K562 (cell line): ENCODE measurements around the gene STARD3NL. TPM values are rescaled to one million over a fixed set of nuclear protein-coding genes. Genes with fewer than 3 reads are reported as not detected.

Source experiments
- ATAC-seq: fragments of 200-7000 bp; cut with Tn5 transposase; 3 replicates; pipeline ENCODE4 v1.9.1; 2020; ENCODE audit warnings: moderate library complexity
- BruUV-seq: library from RNA; stranded (reverse); fragments of 400-500 nt; replicated peaks from 2 replicates; lab custom pipeline; 2021; lab: Mats Ljungman, UMichigan
- CTCF ChIA-PET: fragments of 300-600 bp; formaldehyde crosslinking; extraction: SDS; loops from one replicate; lab custom pipeline; 2021; ENCODE audit warnings: low intra/inter-chr PET ratio; lab: Yijun Ruan, JAX
- POLR2A ChIA-PET: fragments of 300-600, 350-650 bp; sonication (Branson Sonifier 250); formaldehyde crosslinking; extraction: SDS; loops from one replicate; lab custom pipeline; 2021; ENCODE audit warnings: antibody characterized with exemption, inconsistent platforms; lab: Yijun Ruan, JAX
- DNase-seq, 4 experiments: peaks; one replicate each; pipeline versions ENCODE4 v3.0.0 to v3.0.0-alpha.2; 2011 to 2018; ENCODE audit warnings: low spot score in 3 of 4, mixed read lengths in 3 of 4; ENCODE audit errors: extremely low read depth in 1 of 4
- FAIRE-seq: peaks from 2 replicates; lab custom pipeline; 2011; peaks lifted over from hg19 to GRCh38; lab: Jason Lieb, UNC
- H2AFZ ChIP-seq: 2 replicates; pipeline ENCODE4 v1.6.0; 2011; ENCODE audit warnings: low read depth, low read length, control low read depth, inconsistent platforms
- H3K27ac ChIP-seq: fragments of 200-600 bp; 3 replicates; pipeline ENCODE4 v1.8.0; 2011; ENCODE audit warnings: low read depth, mild to moderate bottlenecking, control low read depth, inconsistent platforms, low read length, moderate library complexity, mixed read lengths; ENCODE audit errors: extremely low read depth
- H3K27me3 ChIP-seq, 2 experiments: fragments of 300-600 bp in 1 of 2; 2 replicates in 1 of 2; 3 replicates in 1 of 2; pipeline versions ENCODE4 v1.6.0 to v1.8.0; 2011; ENCODE audit warnings: inconsistent platforms in 2 of 2, low read length in 2 of 2, mild to moderate bottlenecking in 1 of 2, mixed read lengths in 1 of 2, moderate library complexity in 1 of 2; ENCODE audit not compliant: control insufficient read depth in 2 of 2, insufficient read depth in 2 of 2
- H3K36me3 ChIP-seq: fragments of 300-600 bp; 3 replicates; pipeline ENCODE4 v1.8.0; 2011; ENCODE audit warnings: mild to moderate bottlenecking, low read length, inconsistent platforms; ENCODE audit not compliant: control insufficient read depth, insufficient read depth
- H3K4me1 ChIP-seq, 2 experiments: fragments of 200-600 bp in 1 of 2; replicated peaks in 1 of 2; 2 replicates in 1 of 2; 3 replicates in 1 of 2; pipeline versions ENCODE4 v1.5.1 to v1.8.0; 2011; ENCODE audit warnings: inconsistent platforms in 2 of 2, low read length in 2 of 2, mild to moderate bottlenecking in 1 of 2, mixed read lengths in 1 of 2, moderate library complexity in 1 of 2; ENCODE audit not compliant: control insufficient read depth in 2 of 2, insufficient read depth in 2 of 2
- H3K4me2 ChIP-seq: 2 replicates; pipeline ENCODE4 v1.6.1; 2011; ENCODE audit warnings: low read length, control low read depth, inconsistent platforms, mixed read lengths; ENCODE audit not compliant: insufficient read depth
- H3K4me3 ChIP-seq: fragments of 200-600 bp; sonication (generic), shearing (Covaris generic); 2 replicates; pipeline ENCODE4 v1.5.1; 2016; ENCODE audit warnings: control low read depth, inconsistent platforms
- H3K79me2 ChIP-seq: fragments of 200-600 bp; 3 replicates; pipeline ENCODE4 v1.8.0; 2011; ENCODE audit warnings: low read length, inconsistent platforms; ENCODE audit not compliant: control insufficient read depth, insufficient read depth
- H3K9ac ChIP-seq, 2 experiments: 2 replicates each; pipeline versions ENCODE4 v1.6.0 to v1.6.1; 2011; ENCODE audit warnings: low read depth in 2 of 2, low read length in 2 of 2, control low read depth in 1 of 2, inconsistent platforms in 1 of 2, mild to moderate bottlenecking in 1 of 2, mixed read lengths in 1 of 2; ENCODE audit not compliant: insufficient read depth in 1 of 2
- H3K9me1 ChIP-seq: one replicate; pipeline ENCODE4 v1.6.0; 2011; ENCODE audit warnings: inconsistent platforms, mild to moderate bottlenecking, low read length, moderate library complexity; ENCODE audit not compliant: control insufficient read depth, insufficient read depth
- H3K9me3 ChIP-seq: replicated peaks from 2 replicates; pipeline ENCODE4 v1.5.1; 2011; ENCODE audit warnings: low read depth, low read length, inconsistent platforms; ENCODE audit not compliant: control insufficient read depth, insufficient read depth
- H4K20me1 ChIP-seq: replicated peaks from 2 replicates; pipeline ENCODE4 v1.6.1; 2011; ENCODE audit warnings: low read length, inconsistent platforms, mixed read lengths; ENCODE audit not compliant: control insufficient read depth, insufficient read depth
- CCAR2 ChIP-seq: fragments of 200-400 bp; formaldehyde crosslinking; IDR thresholded peaks from 2 replicates; pipeline ENCODE4 v1.6.1; 2017; ENCODE audit warnings: mild to moderate bottlenecking, low read depth, low read length
- CHCHD3 ChIP-seq: fragments of 250-450 bp; sonication (Bioruptor Pico); IDR thresholded peaks from 2 replicates; pipeline ENCODE4 v2.1.2; 2022; ENCODE audit warnings: mild to moderate bottlenecking
- GABPA ChIP-seq: fragments of 200-800 bp; sonication (Bioruptor generic); conservative IDR thresholded peaks from 2 replicates; pipeline ENCODE4 v1.6.1; 2016; ENCODE audit warnings: low read depth, missing genetic modification characterization, missing compliant biosample characterization
- KDM2B ChIP-seq: fragments of 250-450 bp; sonication (Bioruptor Pico); IDR thresholded peaks from 2 replicates; pipeline ENCODE4 v1.8.0; 2021; ENCODE audit warnings: mild to moderate bottlenecking, moderate library complexity
- NR2C1 ChIP-seq, 2 experiments: fragments of 450-650 bp; IDR thresholded peaks; 2 replicates each; pipeline ENCODE4 v1.6.1; 2017; ENCODE audit warnings: mild to moderate bottlenecking in 2 of 2, antibody characterized with exemption in 1 of 2, inconsistent platforms in 1 of 2, missing compliant biosample characterization in 1 of 2, missing genetic modification characterization in 1 of 2
- NR2C2 ChIP-seq, 2 experiments: fragments of 200-800 bp in 1 of 2; sonication (Bioruptor generic) in 1 of 2; sonication (generic) in 1 of 2; formaldehyde crosslinking in 1 of 2; IDR thresholded peaks; 2 replicates each; pipeline versions ENCODE4 v1.6.1 to v1.8.0; 2016 to 2022; ENCODE audit warnings: mild to moderate bottlenecking in 1 of 2, missing compliant biosample characterization in 1 of 2, missing genetic modification characterization in 1 of 2, missing genetic modification reagents in 1 of 2
- POLR3G ChIP-seq: IDR thresholded peaks from 2 replicates; pipeline ENCODE4 v1.6.1; 2011; ENCODE audit not compliant: insufficient read length, insufficient replicate concordance; ENCODE audit errors: extremely low read depth
- SIRT6 ChIP-seq: IDR thresholded peaks from one replicate; pipeline ENCODE4 v1.6.1; 2012; ENCODE audit warnings: low read depth, mild to moderate bottlenecking, control low read depth, inconsistent platforms, low read length, moderate library complexity
- SRSF9 ChIP-seq: fragments of 200-400 bp; formaldehyde crosslinking; IDR thresholded peaks from 2 replicates; pipeline ENCODE4 v1.6.1; 2017; ENCODE audit warnings: low read depth, low read length, borderline replicate concordance
- ZNF121 ChIP-seq: sonication (generic); formaldehyde crosslinking; conservative IDR thresholded peaks from 2 replicates; pipeline ENCODE4 v1.8.0; 2022; ENCODE audit warnings: missing genetic modification reagents
- ZNF395 ChIP-seq: fragments of 200-800 bp; sonication (Bioruptor generic); IDR thresholded peaks from 2 replicates; pipeline ENCODE4 v1.6.1; 2017; ENCODE audit warnings: missing genetic modification characterization, missing compliant biosample characterization
- WGBS: fragments of 100-300 bp; shearing (Covaris generic); methylation state at CpG from one replicate; pipeline ENCODE4 v1.1.6; 2016; ENCODE audit warnings: low coverage, mixed read lengths; ENCODE audit not compliant: insufficient coverage; ENCODE audit errors: missing lambda C conversion rate; 5-methylcytosine and 5-hydroxymethylcytosine counted together
- in situ Hi-C: fragments of 300-500 bp; cut with MboI; formaldehyde crosslinking; loops from 4 replicates; pipeline ENCODE4 v1.15.0; 2018; ENCODE audit warnings: inconsistent platforms, mixed read lengths
- intact Hi-C: fragments of 100-400 bp; cut with micrococcal nuclease; formaldehyde crosslinking; loops from 2 replicates; pipeline ENCODE4 v1.14.2; 2022
- polyA plus RNA-seq, 8 experiments: library from polyadenylated mRNA; depleted of rRNA in 4 of 8; stranded (reverse) in 5 of 8; unstranded in 3 of 8; fragments of >200 nt; fragmentation: Nextera tagmentation in 2 of 8; fragmentation: Illumina TruSeq in 1 of 8; extraction: Ambion mirVana in 2 of 8; extraction: Trizol in 1 of 8; gene quantifications; 2 replicates each; pipeline versions ENCODE4 v1.2.1 to v1.2.3, GENCODE V29; 2011 to 2014; ENCODE audit warnings: inconsistent platforms in 1 of 8, missing spikeins in 1 of 8
- total RNA-seq, 7 experiments: library from RNA; depleted of rRNA in 6 of 7; stranded (reverse); fragments of >200 nt in 6 of 7; fragmentation: Illumina TruSeq in 2 of 7; extraction: Trizol in 2 of 7; gene quantifications; 2 replicates each; pipeline versions ENCODE4 v1.2.1 to v1.2.3, GENCODE V29; 2011 to 2021; ENCODE audit warnings: low replicate concordance in 1 of 7
- TF ChIP-seq, protein P1 (sequence below): fragments of 250-450 bp; sonication (Bioruptor Pico); IDR thresholded peaks from 2 replicates; pipeline ENCODE4 v1.8.0; 2021; ENCODE audit warnings: moderate library complexity, mild to moderate bottlenecking, inconsistent platforms

STARD3NL gene
- total and polyA plus RNA-seq, 9 of the 15 experiments (the other 6 are each of a cell fraction or from before 2014, with no cell fraction given), result 42.2 to 90.0 (median 57.6) TPM

DNA sequence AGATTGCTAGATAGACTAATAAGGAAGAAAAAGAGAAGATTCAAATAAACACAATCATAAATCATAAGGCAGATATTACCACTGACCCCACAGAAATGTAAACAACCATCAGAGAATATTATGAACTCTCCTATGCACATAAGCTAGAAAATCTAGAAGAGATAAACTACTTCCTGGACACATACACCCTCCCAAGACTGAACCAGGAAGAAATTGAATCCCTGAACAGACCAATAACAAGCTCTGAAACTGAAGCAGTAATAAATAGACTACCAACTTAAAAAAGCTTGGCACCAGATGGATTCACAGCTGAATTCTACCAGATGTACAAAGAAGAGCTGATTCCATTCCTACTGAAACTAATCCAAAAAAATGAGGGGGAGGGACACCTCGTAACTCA, 24.5 kb upstream of the STARD3NL start:
- 0 out of 5 replicates have a peak, but pooled peaks cover 0 to 6% of the 10 kb centered on the region in 2 experiments for H3K27me3 ChIP-seq
- intact Hi-C loops, result no loop called here
- DNase-seq, result no peak
- ATAC-seq, result no peak
- ChIA-PET POLR2A (no interaction called here), CTCF (no interaction called here)
- no peaks in the 10 kb centered on the region for H3K79me2 ChIP-seq
- FAIRE-seq, result no peak
- H3K9me1 ChIP-seq, result no peaks in the 10 kb centered on the region
- H4K20me1 ChIP-seq, result no peaks in the 10 kb centered on the region
- H3K36me3 ChIP-seq, result no peaks in the 10 kb centered on the region
- no peaks in the 10 kb centered on the region; the same call in 1 of the 2 replicates for H3K9me3 ChIP-seq
- H3K4me2 ChIP-seq, result no peak overlapping the region
- H3K27ac ChIP-seq, result no peak overlapping the region
- 0% methylated on average over 1 of the region's 1 CpG for WGBS
- no peak overlapping the region; the same call in 1 of the 2 replicates for H2AFZ ChIP-seq
- no peak overlapping the region for H3K4me3 ChIP-seq
- TF ChIP-seq GABPA (tag) (peak; percentile 61), NR2C2 (CRISPR knock-in tag; IDR thresholded peaks at IDR 0.05) (no peak), NR2C2 (tag; IDR thresholded peaks at IDR 0.05) (peak; percentile 61; the same call in 1 of the 2 replicates), CHCHD3 (CRISPR knock-in tag) (no peak), NR2C1 (IDR thresholded peaks at IDR 0.05) (peak; percentile 46; the same call in 1 of the 2 replicates), NR2C1 (tag; IDR thresholded peaks at IDR 0.05) (no peak; the same call in 1 of the 2 replicates), KDM2B (CRISPR knock-in tag) (no peak)
- in situ Hi-C loops, result no loop called here
- BruUV-seq, result no TSS peak
- H3K9ac ChIP-seq, result no peak overlapping the region
- H3K4me1 ChIP-seq, result no peaks in the 10 kb centered on the region

DNA sequence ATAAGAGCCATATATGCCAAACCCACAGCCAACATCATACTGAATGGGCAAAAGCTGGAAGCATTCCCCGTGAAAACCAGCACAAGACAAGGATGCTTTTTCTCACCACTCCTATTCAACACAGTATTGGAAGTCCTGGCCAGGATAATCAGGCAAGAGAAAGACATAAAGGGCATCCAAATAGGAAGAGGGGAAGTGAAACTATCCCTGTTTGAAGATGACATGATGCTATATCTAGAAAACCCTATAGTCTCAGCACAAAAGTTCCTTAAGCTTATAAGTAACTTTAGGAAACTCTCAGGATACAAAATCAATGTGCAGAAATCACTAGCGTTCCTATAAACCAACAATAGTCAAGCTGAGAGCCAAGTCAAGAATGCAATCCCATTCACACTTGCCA, 23.8 kb upstream of the STARD3NL start:
- no peaks in the 10 kb centered on the region for H3K79me2 ChIP-seq
- H2AFZ ChIP-seq, result no peak overlapping the region
- no peak for ATAC-seq
- TF ChIP-seq ZNF121 (CRISPR knock-in tag) (no peak), CCAR2 (no peak), POLR3G (no peak), ZNF395 (CRISPR knock-in tag) (no peak), SRSF9 (no peak), SIRT6 (no peak)
- TF ChIP-seq, protein P1, sequence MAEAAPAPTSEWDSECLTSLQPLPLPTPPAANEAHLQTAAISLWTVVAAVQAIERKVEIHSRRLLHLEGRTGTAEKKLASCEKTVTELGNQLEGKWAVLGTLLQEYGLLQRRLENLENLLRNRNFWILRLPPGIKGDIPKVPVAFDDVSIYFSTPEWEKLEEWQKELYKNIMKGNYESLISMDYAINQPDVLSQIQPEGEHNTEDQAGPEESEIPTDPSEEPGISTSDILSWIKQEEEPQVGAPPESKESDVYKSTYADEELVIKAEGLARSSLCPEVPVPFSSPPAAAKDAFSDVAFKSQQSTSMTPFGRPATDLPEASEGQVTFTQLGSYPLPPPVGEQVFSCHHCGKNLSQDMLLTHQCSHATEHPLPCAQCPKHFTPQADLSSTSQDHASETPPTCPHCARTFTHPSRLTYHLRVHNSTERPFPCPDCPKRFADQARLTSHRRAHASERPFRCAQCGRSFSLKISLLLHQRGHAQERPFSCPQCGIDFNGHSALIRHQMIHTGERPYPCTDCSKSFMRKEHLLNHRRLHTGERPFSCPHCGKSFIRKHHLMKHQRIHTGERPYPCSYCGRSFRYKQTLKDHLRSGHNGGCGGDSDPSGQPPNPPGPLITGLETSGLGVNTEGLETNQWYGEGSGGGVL (CRISPR knock-in tag), result no peak
- TF ChIP-seq, all 486 proteins: peak for 0
- Histone ChIP-seq H3K9me3 (no peaks in the 10 kb centered on the region; the same call in 1 of the 2 replicates), H3K4me1 (no peaks in the 10 kb centered on the region), H3K9ac (no peak overlapping the region), H3K36me3 (no peaks in the 10 kb centered on the region), H3K4me3 (no peak overlapping the region), H3K4me2 (no peak overlapping the region), H3K27me3 (0 out of 5 replicates have a peak, but pooled peaks cover 0 to 6% of the 10 kb centered on the region in 2 experiments), H3K27ac (no peak overlapping the region), H3K9me1 (no peaks in the 10 kb centered on the region), H4K20me1 (no peaks in the 10 kb centered on the region)
- 6% methylated on average over 2 of the region's 2 CpGs for WGBS
- FAIRE-seq (peak; percentile 19), DNase-seq (no peak)
- ChIA-PET CTCF (no interaction called here), POLR2A (no interaction called here)
- no TSS peak for BruUV-seq
- in situ Hi-C loops, result no loop called here
- intact Hi-C loops, result no loop called here
